Vagina (tissue), 2 donors: ENCODE results near the gene NEK11.

ENCODE experiments used
- CTCF ChIP-seq, 3 experiments: fragments of 450-650 bp in 2 of 3; fragments of 200-600 bp in 1 of 3; sonication (generic) in 1 of 3; IDR thresholded peaks; one replicate each; pipeline ENCODE4 v1.5.1; 2017 to 2019; ENCODE audit warnings: antibody characterized with exemption in 3 of 3, mild to moderate bottlenecking in 2 of 3, moderate library complexity in 2 of 3
- POLR2A ChIP-seq, 2 donors: fragments of 450-650 bp; IDR thresholded peaks; one replicate each; pipeline ENCODE4 v1.6.1; 2017; ENCODE audit warnings: antibody characterized with exemption in 2 of 2, mild to moderate bottlenecking in 2 of 2, moderate library complexity in 2 of 2

- TF ChIP-seq CTCF (IDR thresholded peaks at IDR 0.05) (no peak), POLR2A (IDR thresholded peaks at IDR 0.05) (no peak)
Measured at GRCh38 chr3:131072099-131072559, 45.5 kb downstream of the NEK11 start.
